Mucosa of rectum (tissue), 2 donors: Measurements from ENCODE around the gene ARID5B.

Experiments
- H3K27ac ChIP-seq, 2 donors: one replicate each; pipeline ENCODE4 v1.7.0; 2013; ENCODE audit warnings: inconsistent platforms in 2 of 2, low read depth in 2 of 2, low read length in 2 of 2
- H3K27me3 ChIP-seq, 2 donors: one replicate each; pipeline ENCODE4 v1.7.0; 2013; ENCODE audit warnings: low read length in 2 of 2; ENCODE audit not compliant: control insufficient read depth in 2 of 2, insufficient read depth in 2 of 2
- H3K36me3 ChIP-seq, 2 donors: one replicate each; pipeline ENCODE4 v1.7.0; 2013; ENCODE audit warnings: low read length in 2 of 2; ENCODE audit not compliant: control insufficient read depth in 2 of 2, insufficient read depth in 2 of 2
- H3K4me1 ChIP-seq, 2 donors: one replicate each; pipeline ENCODE4 v1.7.0; 2013; ENCODE audit warnings: low read length in 2 of 2, mild to moderate bottlenecking in 1 of 2; ENCODE audit not compliant: control insufficient read depth in 2 of 2, insufficient read depth in 2 of 2
- H3K4me3 ChIP-seq, 2 donors: one replicate each; pipeline ENCODE4 v1.7.0; 2013; ENCODE audit warnings: low read length in 2 of 2
- H3K9ac ChIP-seq, 2 donors: one replicate each; pipeline ENCODE4 v1.7.0; 2013; ENCODE audit warnings: low read length in 2 of 2, low read depth in 1 of 2, mild to moderate bottlenecking in 1 of 2
- H3K9me3 ChIP-seq, 2 donors: one replicate each; pipeline ENCODE4 v1.7.0; 2013; ENCODE audit warnings: low read length in 2 of 2; ENCODE audit not compliant: control insufficient read depth in 2 of 2
- donor health status: healthy.
- donor health status: Normal muscosa, but diverticular disease.

The ARID5B gene

DNA sequence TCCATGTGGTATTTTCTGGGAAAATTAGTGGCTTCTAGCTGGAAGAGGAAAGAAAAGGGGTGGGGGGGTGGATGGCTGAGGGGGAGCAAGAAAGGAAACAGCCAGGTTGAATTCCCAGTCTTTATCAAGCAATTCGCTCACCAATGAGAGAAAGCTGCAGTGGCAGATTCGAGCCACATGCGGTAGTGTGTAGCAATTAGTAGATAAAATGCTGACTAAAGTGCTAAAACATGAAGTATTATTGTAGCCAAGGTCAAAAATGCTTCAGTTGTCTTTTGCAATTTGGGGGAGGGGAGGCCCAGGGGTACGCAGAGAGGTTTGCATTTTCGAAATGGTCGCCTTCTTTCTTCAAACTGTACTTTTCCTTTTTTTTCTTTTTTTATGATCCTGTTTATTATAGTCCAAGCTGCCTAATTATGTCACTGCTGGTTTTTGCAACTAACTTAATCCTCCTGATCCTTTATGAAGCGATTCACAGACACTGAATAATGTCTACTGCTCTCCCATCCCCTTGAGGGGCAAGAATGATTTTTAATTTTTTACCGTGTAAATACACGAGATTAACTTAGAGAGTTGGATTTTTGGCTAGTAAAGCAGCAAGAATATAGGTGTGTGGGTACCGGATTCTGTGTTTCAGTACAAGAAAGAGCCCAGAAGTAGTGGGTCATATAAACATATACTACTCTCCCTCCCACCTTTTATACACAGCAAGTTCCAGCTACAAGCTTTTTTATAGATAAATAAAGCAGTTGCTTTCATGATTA is 3.6 kb upstream of the ARID5B start:
- Histone ChIP-seq H3K36me3 (no peaks in the 10 kb centered on the region), H3K9ac (peak overlapping the region; percentile 6 to 57), H3K4me3 (peak overlapping the region; percentile 40 to 67), H3K27me3 (no peaks in the 10 kb centered on the region), H3K4me1 (peaks cover 23 to 37% of the 10 kb centered on the region in 2 donors), H3K9me3 (no peaks in the 10 kb centered on the region), H3K27ac (peak overlapping the region in 1 of 2 donors; percentile 48)

DNA sequence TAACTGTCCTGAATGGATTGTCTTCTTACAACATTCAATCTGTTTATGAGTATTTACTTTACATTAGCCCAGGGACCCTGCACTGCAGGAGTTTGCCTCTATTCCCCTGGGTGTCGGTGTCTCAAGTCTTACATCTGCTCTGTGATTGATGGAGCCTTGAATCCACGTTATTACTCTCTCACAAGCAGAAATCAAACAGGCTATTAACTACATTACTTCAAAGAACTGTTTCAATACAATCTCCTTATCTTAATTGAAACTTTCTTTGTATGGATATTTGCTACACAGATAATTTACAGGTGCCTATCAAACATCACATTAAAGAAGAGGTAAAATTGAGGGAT is 3.1 kb upstream of the ARID5B start:
- no peaks in the 10 kb centered on the region for H3K36me3 ChIP-seq
- peaks cover 23 to 37% of the 10 kb centered on the region in 2 donors for H3K4me1 ChIP-seq
- H3K27ac ChIP-seq = peak overlapping the region in 1 of 2 donors; percentile 17
- H3K9ac ChIP-seq = peak overlapping the region in 1 of 2 donors; percentile 57
- H3K27me3 ChIP-seq = no peaks in the 10 kb centered on the region
- H3K4me3 ChIP-seq = peak overlapping the region in 1 of 2 donors; percentile 67
- no peaks in the 10 kb centered on the region for H3K9me3 ChIP-seq

- Histone ChIP-seq H3K36me3 (no peaks in the 10 kb centered on the region), H3K9me3 (no peaks in the 10 kb centered on the region), H3K4me1 (peaks cover 23 to 37% of the 10 kb centered on the region in 2 donors), H3K27ac (peak overlapping the region; percentile 97), H3K9ac (peak overlapping the region; percentile 3 to 60), H3K27me3 (no peaks in the 10 kb centered on the region), H3K4me3 (peak overlapping the region; percentile 13 to 98)
Measured at GRCh38 chr10:61899069-61899531, 2.4 kb upstream of the ARID5B start.

GRCh38 chr10:61899663-61899996 is 1.9 kb upstream of the ARID5B start:
- Histone ChIP-seq H3K9ac (peak overlapping the region; percentile 56 to 60), H3K4me1 (peaks cover 23 to 38% of the 10 kb centered on the region in 2 donors)

DNA sequence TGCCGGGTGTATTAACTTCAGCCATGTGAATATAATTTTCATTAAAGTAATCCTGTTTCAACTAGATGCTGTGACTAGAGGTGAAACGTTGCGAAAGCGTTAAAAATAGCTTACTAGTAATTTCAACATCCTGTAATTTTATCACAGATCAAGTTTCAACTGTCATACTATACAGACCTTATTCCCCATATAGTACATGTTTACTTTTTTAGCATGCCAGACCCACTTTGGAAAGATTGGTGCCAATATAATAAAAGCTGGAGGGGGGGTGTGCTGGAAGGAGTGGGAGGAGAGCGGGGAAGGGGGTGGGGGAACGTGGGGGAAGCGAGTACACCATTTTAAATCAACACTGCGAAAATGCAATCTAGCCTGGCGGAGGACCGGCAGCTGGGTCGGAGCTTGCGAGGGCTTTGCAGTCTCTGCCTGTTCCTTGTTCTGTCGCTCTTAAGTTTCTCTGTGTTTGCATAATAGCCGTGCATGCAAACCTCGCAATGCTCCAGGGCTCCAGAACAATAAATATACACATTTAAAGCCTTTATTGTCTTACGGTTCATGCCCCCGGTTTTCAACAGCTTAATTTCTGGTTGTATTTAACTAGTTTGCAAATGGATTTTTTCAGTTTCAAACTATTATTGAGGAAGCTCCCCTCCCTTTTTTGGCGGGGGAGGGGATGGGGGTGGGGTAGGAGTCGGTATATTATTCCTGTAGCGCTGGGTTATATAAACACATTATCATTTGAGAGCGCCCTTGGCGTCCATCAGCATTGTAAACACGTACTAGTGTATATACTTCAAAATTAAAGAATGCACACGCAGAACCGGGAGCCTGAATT is 1.3 kb upstream of the ARID5B start:
- no peaks in the 10 kb centered on the region for H3K27me3 ChIP-seq
- H3K27ac ChIP-seq = peak overlapping the region; percentile 97
- H3K9ac ChIP-seq = peak overlapping the region; percentile 70 to 97
- no peaks in the 10 kb centered on the region for H3K36me3 ChIP-seq
- peaks cover 23 to 40% of the 10 kb centered on the region in 2 donors for H3K4me1 ChIP-seq
- H3K4me3 ChIP-seq = peak overlapping the region; percentile 96 to 98
- no peaks in the 10 kb centered on the region for H3K9me3 ChIP-seq

More at GRCh38 chr10:61899663-61899996, 1.9 kb upstream of the ARID5B start:
- Histone ChIP-seq H3K36me3 (no peaks in the 10 kb centered on the region), H3K27ac (peak overlapping the region; percentile 97), H3K4me3 (peak overlapping the region; percentile 96 to 98), H3K27me3 (no peaks in the 10 kb centered on the region), H3K9me3 (no peaks in the 10 kb centered on the region)

GRCh38 chr10:61901829-61902444 is 438 bp downstream of the ARID5B start:
- H3K27me3 ChIP-seq = no peaks in the 10 kb centered on the region
- H3K27ac ChIP-seq = peak overlapping the region; percentile 97
- H3K9me3 ChIP-seq = no peaks in the 10 kb centered on the region
- H3K4me3 ChIP-seq = peak overlapping the region; percentile 96 to 98
- H3K4me1 ChIP-seq = peaks cover 21 to 35% of the 10 kb centered on the region in 2 donors
- H3K36me3 ChIP-seq = no peaks in the 10 kb centered on the region
- peak overlapping the region; percentile 78 to 93 for H3K9ac ChIP-seq

DNA sequence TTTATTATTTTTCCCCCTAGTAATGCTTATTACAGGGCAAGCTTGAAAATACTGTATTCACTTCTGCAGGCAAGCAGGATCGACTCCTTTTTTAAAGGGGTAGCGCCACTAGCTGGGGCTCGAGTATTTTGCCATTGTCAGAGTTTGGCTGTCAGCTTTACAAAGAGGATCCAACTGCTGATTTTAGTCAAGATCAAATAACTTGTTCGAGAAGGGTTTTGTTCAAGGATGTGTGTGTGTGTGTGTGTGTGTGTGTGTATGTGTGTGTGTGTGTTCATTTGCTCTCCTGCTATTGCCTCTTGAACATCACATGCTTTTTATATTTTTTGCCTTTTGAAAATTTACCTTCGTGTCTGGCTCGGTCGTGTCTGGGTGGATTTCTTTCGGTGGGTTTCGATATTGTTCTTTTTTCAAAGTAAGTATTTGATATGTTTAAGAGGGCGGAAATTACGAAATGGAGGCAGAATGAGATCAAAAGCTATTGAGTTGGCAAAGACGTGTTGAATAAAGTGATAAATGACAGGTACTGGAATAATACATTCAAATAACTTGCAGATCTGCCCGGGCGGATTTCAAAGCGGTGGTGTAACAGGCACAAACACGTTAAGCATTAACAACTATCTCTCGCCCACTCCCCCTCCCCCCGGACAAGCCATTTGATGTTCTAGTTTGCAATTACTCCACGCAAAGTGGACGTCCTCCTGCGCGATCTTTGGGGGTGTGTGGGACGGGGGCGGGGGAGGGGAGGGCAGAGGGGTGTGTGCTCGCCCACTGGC is 1.1 kb downstream of the ARID5B start:
- Histone ChIP-seq H3K36me3 (no peaks in the 10 kb centered on the region), H3K4me3 (peak overlapping the region; percentile 96 to 98), H3K9ac (peak overlapping the region; percentile 78 to 93), H3K27ac (peak overlapping the region; percentile 97), H3K27me3 (no peaks in the 10 kb centered on the region), H3K9me3 (no peaks in the 10 kb centered on the region), H3K4me1 (peaks cover 14 to 28% of the 10 kb centered on the region in 2 donors)

DNA sequence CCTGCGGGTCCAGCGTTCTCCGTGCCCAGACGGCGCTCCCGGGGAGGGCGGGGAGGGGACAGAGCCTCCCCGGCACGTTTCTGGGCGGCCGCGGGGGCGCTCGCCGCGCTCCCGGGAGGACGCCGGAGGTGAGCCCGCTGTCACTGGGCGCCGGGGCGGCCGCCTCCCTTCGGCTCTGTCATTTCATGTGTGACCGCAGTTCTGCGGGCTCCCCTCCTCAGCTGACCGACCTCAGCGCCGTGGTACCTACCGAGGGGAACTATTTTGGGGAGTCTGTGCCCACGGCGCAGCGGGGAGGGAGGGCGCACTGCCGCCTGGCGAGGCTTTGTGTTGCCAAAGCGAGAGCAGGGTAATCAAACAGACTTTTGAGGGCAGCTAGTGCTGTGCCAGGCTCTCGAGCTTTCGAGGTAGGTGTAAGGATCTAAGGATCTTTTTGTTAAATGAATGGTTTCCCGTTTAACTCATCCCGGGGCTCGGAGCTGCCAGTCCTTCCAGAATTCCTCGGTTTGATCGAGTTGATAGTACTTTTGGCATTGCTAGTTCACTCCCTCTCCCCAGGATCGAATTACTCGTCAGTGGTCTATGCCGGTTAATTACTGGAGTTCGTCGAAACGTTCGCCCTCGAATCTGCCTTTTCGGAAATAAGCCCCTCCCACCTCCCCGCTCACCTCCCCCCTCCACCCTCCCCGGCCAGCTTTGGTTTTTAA is 1.9 kb downstream of the ARID5B start:
- H3K9me3 ChIP-seq = no peaks in the 10 kb centered on the region
- peak overlapping the region; percentile 97 for H3K27ac ChIP-seq
- H3K4me3 ChIP-seq = peak overlapping the region; percentile 96 to 98
- H3K36me3 ChIP-seq = no peaks in the 10 kb centered on the region
- peak overlapping the region; percentile 93 to 94 for H3K9ac ChIP-seq
- H3K4me1 ChIP-seq = peaks cover 9 to 21% of the 10 kb centered on the region in 2 donors
- H3K27me3 ChIP-seq = no peaks in the 10 kb centered on the region

DNA sequence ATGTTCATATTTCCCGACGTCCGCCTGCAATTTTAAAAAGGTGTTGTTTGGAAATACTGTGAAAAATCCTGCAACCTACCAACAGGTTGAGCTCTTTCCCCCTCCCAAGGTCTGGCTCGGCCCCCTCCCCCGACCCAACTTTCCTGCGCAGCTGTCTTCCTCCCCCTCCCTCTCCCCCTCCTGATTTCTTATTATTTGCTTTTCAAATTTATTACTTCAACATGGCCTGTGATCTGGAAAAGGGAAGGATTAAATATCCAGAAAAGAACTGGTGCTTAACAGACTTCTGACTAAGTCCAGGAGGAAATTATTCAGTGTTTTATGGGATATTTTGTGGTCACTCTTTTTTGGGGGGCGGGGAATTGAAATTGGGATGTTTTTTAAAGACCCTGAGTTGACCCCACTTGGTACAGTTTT is 2.4 kb downstream of the ARID5B start:
- Histone ChIP-seq H3K4me3 (peak overlapping the region; percentile 96 to 98), H3K9ac (peak overlapping the region; percentile 47 to 73), H3K27ac (peak overlapping the region; percentile 97), H3K27me3 (no peaks in the 10 kb centered on the region), H3K9me3 (no peaks in the 10 kb centered on the region), H3K36me3 (no peaks in the 10 kb centered on the region), H3K4me1 (peaks cover 8 to 16% of the 10 kb centered on the region in 2 donors)
